SK-N-SH (cell line): ENCODE results near the gene BRD9.

Experiments
- CTCF ChIP-seq: fragments of 200-600 bp; sonication (generic); IDR thresholded peaks from 2 replicates; pipeline ENCODE4 v1.6.1; 2017; ENCODE audit warnings: antibody characterized with exemption, mild to moderate bottlenecking, moderate library complexity
- EZH2phosphoT487 ChIP-seq: fragments of 200-600 bp; sonication (generic); IDR thresholded peaks from 2 replicates; pipeline ENCODE4 v1.6.1; 2017; ENCODE audit warnings: low read depth, mixed run types, mild to moderate bottlenecking, antibody characterized with exemption, moderate library complexity, borderline replicate concordance
- MXI1 ChIP-seq: IDR thresholded peaks from 2 replicates; pipeline ENCODE4 v1.6.1; 2012; ENCODE audit warnings: mild to moderate bottlenecking, low read depth, low read length, improper control_type of control experiment
- NFIC ChIP-seq: IDR thresholded peaks from 2 replicates; pipeline ENCODE4 v1.4.0; 2012; ENCODE audit warnings: borderline replicate concordance
- PBX3 ChIP-seq: IDR thresholded peaks from 2 replicates; pipeline ENCODE4; 2012
- POLR2AphosphoS5 ChIP-seq: IDR thresholded peaks from 2 replicates; pipeline ENCODE4 v1.6.1; 2012; ENCODE audit warnings: low read depth, low read length
- RAD21 ChIP-seq: IDR thresholded peaks from 2 replicates; pipeline ENCODE4 v1.6.1; 2012; ENCODE audit warnings: mild to moderate bottlenecking, low read length
- RCOR1 ChIP-seq: fragments of 150-350 bp; IDR thresholded peaks from 2 replicates; pipeline ENCODE4 v1.6.1; 2017; ENCODE audit warnings: antibody characterized with exemption, low read length
- REST ChIP-seq: IDR thresholded peaks from 2 replicates; pipeline ENCODE4 v1.6.1; 2012; ENCODE audit warnings: mild to moderate bottlenecking, low read depth, low read length, moderate library complexity
- RXRA ChIP-seq: IDR thresholded peaks from 2 replicates; pipeline ENCODE4 v1.4.0; 2012; ENCODE audit warnings: low read depth, mild to moderate bottlenecking, borderline replicate concordance
- SMC3 ChIP-seq: IDR thresholded peaks from 2 replicates; pipeline ENCODE4 v1.6.1; 2012; ENCODE audit warnings: low read depth, low read length, improper control_type of control experiment
- TAF1 ChIP-seq: IDR thresholded peaks from 2 replicates; pipeline ENCODE4 v1.6.1; 2012; ENCODE audit warnings: low read depth, mild to moderate bottlenecking, low read length, moderate library complexity, borderline replicate concordance
- TCF12 ChIP-seq: IDR thresholded peaks from 2 replicates; pipeline ENCODE4 v1.4.0; 2012
- USF2 ChIP-seq: fragments of 150-350 bp; IDR thresholded peaks from 2 replicates; pipeline ENCODE4 v1.6.1; 2017; ENCODE audit warnings: antibody characterized with exemption, low read length, low read depth, borderline replicate concordance

GRCh38 chr5:882253-883183 lies 10.1 kb downstream of the BRD9 start:
- TF ChIP-seq CTCF: no peak
- TF ChIP-seq EZH2phosphoT487: no peak
- TF ChIP-seq POLR2AphosphoS5: no peak
- no peak for TF ChIP-seq RAD21
- TF ChIP-seq USF2: no peak
- TF ChIP-seq MXI1: no peak
- TF ChIP-seq NFIC: no peak
- TF ChIP-seq RCOR1: no peak
- no peak for TF ChIP-seq REST
- no peak for TF ChIP-seq RXRA
- no peak for TF ChIP-seq TCF12
- no peak for TF ChIP-seq PBX3
- no peak for TF ChIP-seq TAF1
- TF ChIP-seq SMC3: no peak
